GM18870 (cell line): ENCODE results near the gene RPP21.

ENCODE experiments used
- ATAC-seq: cut with Tn5 transposase; IDR thresholded peaks from one replicate; pipeline ENCODE4 v1.9.1; 2021; ENCODE audit warnings: moderate library complexity; ENCODE audit not compliant: unreplicated experiment

Gene RPP21

DNA sequence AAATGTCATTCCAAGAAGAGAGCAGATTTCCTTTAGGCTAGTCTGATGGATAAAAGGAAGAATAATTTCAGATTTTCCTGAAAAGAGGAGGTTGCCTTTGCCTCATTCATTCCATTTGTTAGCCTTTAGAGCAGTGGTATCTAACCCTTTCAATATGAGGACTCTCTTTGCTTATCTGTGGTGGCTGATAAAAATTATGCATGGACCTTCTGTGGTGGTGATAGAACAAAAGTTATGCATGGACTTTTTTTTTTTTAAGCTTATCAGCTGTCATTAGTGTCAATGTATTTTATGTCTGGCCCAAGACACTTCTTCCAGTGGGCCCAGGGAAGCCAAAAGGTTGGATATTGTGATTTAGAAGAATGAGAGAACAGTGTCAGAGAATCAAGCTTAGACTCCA lies 16.6 kb upstream of the RPP21 start:
- no peak for ATAC-seq

DNA sequence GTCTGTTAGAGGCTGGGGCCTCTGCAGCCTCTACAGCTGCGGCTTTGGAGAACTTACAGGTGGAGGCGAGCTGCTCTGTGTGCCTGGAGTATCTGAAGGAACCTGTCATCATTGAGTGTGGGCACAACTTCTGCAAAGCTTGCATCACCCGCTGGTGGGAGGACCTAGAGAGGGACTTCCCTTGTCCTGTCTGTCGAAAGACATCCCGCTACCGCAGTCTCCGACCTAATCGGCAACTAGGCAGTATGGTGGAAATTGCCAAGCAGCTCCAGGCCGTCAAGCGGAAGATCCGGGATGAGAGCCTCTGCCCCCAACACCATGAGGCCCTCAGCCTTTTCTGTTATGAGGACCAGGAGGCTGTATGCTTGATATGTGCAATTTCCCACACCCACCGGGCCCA lies 15.6 kb upstream of the RPP21 start:
- ATAC-seq = no peak

DNA sequence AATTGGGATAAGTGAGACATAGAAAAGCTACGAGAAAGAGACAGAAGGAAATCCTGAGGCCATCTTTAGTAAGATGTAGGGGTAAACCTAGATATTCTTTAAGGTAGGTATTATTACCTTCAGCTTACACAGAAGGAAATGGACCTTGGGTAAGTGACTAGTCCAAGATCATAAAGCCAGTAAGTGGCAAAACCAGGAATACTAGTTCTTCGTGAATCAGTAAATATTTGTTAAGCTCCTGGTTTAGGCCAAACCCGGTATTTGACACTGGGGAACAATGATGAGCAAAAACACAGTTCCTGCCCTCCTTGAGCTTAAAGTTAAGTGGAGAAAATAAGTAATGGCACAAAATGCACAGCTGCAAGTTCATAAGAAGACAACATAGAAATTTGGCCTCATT lies 13.0 kb upstream of the RPP21 start:
- no peak for ATAC-seq

DNA sequence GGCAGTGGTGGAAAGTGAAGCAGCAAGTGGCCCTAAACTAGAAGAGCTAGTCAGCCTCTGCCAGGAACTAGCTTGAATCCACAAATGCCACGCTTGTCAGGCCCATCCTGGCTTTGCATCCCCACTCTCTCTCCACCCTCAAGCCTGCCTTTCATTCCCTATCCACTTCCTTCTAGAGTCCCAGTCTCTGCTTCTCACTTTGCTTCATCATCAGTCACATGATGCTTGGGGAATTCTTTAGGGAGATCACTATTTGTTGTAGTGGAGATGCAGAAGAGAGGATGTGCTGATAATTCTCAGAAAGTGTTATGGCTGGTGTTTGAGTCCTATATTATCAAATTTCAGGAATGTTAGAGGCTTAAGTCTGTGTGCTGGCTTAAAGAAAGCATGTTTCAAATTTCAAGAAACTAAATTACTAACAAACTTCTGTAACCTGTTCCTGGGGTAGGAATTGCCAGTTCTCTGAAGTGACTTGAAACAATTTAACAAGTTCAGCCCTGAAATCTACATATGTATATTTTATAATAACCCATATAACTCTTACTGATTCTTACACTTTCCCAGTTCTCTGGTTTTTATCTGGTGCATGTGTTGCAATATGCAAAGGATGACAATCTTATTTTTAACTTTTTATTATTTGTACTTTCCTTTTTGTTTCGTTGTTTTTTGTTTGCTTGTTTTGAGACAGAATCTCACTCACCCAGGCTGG lies 10.7 kb upstream of the RPP21 start:
- no peak for ATAC-seq

DNA sequence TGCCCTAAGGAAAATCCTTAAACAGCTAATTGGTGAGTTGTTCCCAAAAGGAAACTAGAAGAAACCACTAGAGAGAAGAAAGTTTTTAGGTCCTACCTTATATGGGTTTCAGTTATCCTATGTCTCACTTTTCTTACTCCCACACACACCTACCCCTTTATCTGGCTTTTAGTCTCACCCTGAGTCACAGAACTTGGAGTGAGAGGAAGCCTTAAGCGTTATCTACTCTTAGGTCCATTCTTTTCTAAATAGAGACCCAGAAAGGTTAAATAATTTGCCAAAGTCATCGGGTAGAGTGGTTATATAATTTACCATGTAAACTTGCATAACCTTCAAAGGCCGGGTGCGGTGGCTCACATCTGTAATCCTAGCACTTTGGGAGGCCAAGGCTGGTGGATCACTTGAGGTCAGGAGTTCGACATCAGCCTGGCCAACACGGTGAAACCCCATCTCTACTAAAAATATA lies 4.3 kb upstream of the RPP21 start:
- ATAC-seq = no peak

DNA sequence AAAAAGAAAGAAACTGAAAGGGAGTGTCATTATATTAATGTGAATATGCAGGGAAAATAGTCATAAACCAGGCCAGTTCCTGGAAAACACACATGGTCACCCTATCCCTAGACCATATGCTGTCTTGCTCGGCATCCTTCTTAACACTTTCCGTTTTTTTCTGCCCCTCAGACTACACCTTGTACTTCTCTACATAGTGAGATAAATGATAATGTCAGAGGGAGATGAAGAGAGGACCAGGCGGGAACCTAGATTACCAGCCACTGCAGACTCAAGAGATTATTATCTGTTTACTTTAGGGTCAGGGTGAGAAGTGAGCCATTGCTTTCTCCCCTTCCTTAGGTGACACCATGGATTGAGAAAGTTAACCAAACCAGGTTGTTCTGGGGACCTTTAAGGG lies 3.7 kb upstream of the RPP21 start:
- ATAC-seq = no peak

DNA sequence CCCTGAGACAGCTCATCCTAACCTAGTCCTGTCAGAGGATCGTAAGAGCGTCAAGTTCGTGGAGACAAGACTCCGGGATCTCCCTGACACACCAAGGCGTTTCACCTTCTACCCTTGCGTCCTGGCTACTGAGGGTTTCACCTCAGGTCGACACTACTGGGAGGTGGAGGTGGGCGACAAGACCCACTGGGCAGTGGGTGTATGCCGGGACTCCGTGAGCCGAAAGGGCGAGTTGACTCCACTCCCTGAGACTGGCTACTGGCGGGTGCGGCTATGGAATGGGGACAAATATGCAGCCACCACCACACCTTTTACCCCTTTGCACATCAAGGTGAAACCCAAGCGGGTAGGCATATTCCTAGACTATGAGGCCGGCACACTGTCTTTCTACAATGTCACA lies 3.2 kb upstream of the RPP21 start:
- ATAC-seq = no peak

DNA sequence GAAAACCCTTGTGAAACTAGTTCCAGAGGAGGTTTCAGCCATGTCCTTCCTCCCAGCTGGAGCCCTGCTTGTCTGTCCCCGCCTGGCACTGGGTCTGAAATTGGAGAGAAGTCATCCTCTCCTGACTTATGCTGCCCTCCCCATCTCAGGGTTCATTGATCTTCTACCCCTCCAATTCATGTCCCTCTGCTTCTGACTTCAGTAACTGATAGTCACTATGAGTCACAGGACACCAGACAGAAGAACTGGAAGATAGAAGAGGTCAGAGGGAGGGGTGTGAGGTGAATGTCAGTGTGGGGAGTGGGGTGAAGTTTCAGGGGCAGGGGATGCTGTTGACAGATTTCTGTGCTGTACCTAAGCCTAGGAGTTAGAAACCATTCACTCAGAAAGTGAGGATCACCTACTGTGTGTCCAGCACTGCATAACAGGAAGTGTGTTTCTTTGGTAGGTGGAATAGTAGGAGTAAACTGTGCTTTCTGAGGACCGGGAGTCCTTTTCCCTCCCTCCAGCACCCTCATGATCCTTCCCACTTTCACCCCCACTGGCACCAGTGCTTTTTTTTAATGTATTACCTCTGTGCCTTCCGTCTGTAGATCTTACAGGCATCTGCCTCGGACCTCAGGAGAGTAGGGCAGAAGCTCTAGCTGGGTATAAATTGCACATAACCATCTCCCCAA lies 627 bp upstream of the RPP21 start:
- no peak for ATAC-seq

DNA sequence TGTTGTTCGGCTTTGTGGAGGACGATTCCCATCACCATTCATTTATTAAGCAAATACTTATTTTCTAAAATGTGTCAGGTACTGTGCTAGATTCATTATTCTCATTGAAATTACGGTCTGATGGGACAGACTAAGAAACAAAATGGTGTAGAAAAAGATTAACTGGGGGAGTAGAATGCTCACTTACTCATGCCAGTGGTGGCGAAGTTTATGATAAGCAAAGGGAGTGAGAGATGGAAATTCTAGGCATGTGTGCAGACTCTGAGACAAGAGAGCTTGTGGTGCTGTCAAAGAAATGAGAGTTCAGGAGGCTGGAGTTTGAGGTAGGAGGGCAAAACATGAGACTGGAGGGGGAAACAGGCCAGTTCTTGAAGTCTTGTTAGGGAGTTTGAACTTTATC lies 896 bp downstream of the RPP21 start:
- no peak for ATAC-seq

DNA sequence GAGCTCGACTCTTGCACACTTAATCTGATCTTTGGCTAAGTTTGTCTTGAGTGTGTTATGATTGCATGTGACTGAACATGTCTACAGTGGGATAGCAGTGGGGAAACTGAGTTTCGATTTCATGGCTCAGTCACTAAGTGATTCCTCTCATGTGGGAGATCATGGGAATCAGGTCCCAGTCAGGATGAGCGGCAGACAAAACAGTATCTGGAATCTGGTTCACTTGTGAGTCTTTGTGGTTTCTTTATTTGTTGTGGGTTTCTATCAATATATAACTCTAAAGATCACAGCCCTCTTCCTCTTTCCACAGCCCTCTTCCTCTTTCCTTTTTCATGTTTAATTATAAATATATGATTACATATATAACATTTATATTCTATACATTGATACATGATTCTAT lies 4.0 kb downstream of the RPP21 start:
- ATAC-seq = no peak

DNA sequence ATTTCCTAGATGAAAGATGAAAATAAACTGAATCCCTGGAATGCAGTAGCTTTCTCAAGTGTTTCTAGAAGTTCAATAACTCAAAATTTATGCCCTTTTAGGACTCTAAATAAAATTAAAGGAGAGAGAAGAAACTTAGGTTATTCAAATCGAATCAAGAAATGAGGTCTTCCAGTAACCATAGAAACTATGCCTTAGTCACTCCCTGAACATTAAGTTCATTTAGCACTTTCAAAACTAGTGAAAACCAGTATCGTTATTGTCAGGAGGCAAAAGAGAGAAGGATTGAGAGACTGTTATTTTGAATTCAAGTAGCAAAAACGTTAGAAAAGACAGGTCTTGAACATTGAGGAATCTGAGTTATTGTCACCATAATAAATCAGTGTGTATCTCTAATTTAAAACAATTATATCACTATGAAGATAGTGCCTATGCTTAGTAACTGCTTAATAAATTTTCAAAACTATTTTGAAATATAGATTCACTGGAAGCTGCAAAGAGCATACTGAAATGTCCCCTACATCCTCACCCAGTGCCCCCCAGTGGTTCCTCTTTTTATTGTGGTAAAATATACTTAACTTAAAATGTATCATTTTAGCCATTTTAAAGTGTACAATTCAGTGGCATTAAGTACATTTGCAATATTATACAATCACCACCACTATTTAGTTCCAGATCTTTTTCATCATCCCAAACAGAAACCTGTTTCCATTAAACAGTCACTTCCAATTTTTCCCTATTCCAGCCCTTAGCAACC lies 4.6 kb downstream of the RPP21 start:
- ATAC-seq = no peak

DNA sequence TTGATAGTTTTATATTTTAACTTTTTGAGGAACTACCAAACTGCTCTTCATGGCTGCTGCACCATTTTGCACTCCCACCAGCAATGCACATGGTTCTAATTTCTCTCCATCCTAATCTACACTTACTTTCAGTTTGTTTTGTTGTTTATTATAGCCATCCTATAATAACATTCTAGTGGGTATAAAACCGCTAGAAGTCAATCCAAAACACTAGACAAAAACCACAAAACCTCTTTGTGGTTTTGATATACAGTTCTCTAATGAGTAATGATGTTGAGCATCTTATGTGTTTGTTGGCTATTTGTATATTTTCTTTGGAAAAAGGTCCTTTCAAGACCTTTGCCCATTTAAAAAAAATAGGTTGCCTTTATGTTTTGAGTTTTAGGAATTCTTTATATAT lies 5.6 kb downstream of the RPP21 start:
- no peak for ATAC-seq

DNA sequence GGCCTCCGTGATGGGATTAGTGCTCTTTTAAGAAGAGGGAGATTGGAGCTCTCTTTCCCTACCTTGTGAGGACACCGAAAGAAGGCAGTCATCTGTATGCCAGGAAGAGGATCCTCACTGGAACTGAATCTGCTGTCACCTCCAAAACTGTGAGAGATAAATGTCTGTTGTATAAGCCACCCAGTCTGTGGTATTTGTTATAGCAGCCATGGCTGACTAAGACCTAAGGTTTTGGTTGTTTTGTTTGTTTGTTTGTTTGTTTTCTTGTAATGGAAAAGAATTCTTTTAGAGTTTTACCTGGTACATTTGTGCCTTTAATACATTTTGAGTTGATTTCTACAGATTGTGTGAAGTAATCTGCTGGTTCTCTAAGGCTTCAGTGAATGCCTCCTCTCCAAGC lies 7.6 kb downstream of the RPP21 start:
- ATAC-seq = no peak

DNA sequence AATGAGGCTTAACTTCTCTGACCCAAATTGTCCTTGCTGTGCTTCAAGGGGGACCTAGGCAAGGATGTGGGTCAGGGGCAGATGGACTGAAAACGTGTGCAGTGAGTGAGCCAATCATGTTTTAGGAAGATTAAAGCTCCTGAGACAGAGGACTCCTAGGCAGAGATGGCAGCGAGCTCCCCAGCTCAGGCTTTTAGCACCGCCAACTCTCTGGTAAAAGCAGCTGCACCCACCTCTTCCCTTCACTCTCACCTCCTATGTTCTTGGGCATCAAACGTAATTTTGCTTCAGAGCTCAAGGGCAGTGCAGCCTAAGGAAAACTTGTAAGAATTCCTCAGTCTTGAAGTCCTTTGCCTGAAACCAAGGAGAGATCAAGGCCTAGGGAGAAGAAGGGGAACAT lies 10.3 kb downstream of the RPP21 start:
- no peak for ATAC-seq

DNA sequence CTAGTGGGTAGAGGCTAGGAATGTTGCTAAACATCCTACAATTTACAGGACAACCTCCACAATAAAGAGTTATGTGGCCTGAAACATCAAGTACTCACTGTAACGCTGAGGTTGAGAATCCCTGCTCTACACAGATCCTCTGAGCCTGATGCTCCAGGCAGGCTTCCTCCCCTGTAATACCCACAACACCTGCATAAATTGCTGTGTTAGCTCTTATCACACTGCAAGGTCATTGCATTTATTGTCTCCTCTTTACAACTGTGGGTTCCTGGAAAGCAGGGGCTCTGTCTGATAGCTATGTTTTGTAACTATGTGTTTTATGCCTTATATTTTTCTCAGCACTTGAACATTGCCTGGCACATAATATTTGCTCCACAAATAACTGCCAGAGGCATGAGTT lies 11.6 kb downstream of the RPP21 start:
- ATAC-seq = no peak

DNA sequence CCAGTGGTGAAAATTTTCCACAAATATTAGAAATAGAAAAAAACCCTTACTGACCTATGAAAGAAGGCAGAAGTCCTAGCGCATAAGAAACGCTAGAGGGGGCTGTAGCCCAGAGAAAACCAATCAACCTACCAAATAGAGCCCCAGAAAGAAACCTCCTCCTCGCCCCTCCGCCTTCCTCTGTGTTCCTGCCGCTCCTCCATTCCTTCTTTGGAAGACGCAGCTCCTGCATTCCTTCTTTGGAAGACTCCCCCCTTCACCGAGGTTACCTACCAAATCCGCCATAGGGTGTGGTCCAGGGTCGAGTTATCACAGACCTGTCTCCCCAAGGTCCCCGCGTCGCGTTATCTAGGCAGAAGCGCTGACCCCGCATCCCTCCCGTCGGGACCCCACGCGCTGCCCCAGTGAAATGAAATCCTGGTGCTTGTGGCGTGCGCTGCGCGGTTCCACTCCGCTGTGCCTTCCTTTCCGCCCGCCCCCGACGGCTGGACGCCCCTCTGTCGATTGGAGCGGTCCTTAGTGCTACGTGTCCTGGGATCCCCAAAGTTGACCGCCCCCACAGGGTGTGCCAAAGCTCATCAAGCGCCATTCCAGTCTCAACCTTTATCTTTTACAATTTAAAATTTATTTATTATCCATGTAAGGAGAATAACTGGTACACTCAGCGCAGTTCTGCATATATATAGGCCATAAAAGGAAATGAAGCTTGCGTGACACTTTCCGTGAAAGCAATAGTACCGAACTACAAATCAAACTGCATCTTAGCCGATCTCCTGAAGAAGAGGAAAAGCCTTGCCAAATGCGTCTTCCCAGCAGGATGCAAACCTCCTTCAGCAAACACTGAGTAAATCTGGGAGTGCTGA lies 13.0 kb downstream of the RPP21 start:
- ATAC-seq = no peak

DNA sequence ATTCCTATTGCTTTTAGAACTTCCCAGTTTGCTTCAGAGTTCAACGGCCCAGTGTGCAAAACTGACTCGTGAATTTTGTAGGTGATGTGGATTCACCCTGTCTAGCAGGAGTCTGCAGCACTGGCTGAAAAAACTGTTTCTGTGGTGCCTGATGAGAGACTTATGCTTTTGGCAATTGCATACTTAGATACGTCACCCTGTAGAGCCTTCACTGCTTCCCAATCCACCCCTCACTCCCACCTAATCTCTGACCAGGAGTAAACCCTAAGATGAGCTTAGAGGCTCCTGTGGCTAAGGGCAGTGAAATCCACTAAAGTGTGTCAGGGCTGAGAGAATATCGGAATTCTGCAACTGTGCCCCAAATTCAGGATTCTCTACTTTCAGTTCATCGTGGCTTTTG lies 14.3 kb downstream of the RPP21 start:
- ATAC-seq = no peak

DNA sequence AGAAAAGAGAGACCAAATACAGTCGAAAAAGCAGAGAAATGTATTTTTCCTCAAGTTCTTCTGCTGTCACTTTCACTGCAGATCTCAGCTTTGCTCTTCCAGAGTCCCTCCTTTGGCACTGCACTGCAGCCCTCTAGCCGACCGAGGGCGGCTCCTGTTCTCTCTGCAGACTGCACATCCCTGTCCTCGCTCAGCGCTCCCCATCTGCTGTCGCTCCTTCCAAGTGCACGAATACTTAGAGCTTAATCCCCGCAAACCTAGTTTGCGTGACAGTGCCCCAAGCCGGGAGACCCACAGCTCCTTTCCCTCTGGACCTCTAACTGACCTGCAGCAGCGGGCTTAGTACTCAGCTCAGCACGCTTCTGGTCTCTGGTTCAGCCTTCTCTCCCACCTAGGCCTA lies 15.2 kb downstream of the RPP21 start:
- ATAC-seq = no peak

DNA sequence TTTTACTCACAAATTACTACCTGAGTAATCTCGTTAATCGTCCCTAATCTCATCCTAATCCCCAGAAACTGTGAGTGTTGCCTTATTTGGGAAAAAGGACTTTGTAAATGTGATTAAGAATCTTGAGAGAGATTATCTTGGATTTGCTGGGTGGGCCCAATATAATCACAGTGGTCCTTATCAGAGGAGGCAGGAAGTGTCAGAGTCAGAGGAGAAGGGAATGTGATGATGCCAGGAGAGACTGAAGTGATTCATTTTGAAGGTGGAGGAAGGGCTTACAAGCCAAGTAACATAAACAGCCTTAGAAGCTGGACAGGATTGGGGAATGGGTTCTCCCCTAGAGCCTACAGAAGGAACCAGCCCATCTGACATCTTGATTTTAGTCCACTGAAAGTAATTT lies 16.7 kb downstream of the RPP21 start:
- ATAC-seq = no peak

DNA sequence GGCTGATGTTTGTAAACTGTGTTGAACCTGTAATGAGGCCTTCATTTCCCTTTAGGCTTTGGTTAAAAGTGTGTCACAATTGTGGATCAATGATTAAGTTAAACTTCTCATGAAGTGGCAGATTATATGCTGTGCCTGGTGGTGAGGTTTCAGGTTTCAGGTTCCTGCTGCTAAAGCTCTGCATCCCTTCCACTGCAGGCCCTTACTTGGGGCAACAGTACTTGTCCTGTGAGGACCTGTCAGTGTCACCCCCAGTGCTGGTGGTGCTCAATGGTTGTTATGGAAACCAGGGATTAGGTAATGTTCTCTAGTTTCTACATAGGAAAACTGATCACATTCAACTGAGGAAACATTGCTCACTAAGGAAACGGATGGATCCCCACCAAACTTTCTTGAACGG lies 18.5 kb downstream of the RPP21 start:
- no peak for ATAC-seq

DNA sequence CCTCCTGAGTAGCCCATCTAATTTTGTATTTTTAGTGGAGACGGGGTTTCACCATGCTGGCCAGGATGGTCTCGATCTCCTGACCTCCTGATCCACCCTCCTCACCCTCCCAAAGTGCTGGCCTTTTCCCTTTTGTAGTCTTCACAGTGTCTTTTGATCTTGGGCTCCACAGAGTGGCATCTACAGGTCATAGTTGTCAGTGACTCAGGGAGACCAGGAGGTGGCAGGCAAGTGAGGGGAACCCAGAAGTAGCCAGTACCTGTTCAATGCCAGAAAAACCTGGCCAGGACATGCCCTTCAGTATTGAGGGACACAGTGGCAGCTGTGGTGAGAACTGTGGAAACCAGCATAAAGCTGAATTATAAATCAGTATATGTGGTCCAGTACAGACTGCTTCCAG lies 19.6 kb downstream of the RPP21 start:
- no peak for ATAC-seq
